Testis (tissue), 3 donors: ENCODE measurements around the gene CAMLG. TPM values are rescaled to one million over a fixed set of nuclear protein-coding genes. Genes with fewer than 3 reads are reported as not detected.
"Not testable (repeated sequence)": the region's sequence is repeated elsewhere in the genome, so short reads cannot be mapped to it uniquely, and the experiment has no call there.

ENCODE experiments used
- DNase-seq: peaks from one replicate; pipeline ENCODE4 v3.0.0-alpha.2; 2019
- H3K27ac ChIP-seq, 2 donors: fragments of 200-600 bp; sonication (generic); one replicate each; pipeline ENCODE4 v1.5.1; 2019
- H3K27me3 ChIP-seq: fragments of 200-600 bp; sonication (generic); one replicate; pipeline ENCODE4 v1.5.1; 2019
- H3K36me3 ChIP-seq: fragments of 200-600 bp; sonication (generic); one replicate; pipeline ENCODE4 v1.5.1; 2017; ENCODE audit warnings: low read depth; ENCODE audit errors: missing control alignments
- H3K4me1 ChIP-seq: fragments of 200-600 bp; sonication (generic); one replicate; pipeline ENCODE4 v1.5.1; 2019
- H3K4me3 ChIP-seq, 2 donors: fragments of 200-600 bp; sonication (generic); one replicate each; pipeline ENCODE4 v1.5.1; 2017 to 2019
- H3K9me3 ChIP-seq: fragments of 200-600 bp; sonication (generic); one replicate; pipeline ENCODE4 v1.5.1; 2017
- POLR2A ChIP-seq: fragments of 450-650 bp; IDR thresholded peaks from one replicate; pipeline ENCODE4 v1.6.1; 2017; ENCODE audit warnings: antibody characterized with exemption, mild to moderate bottlenecking, moderate library complexity
- WGBS, 2 donors: methylation state at CpG; one replicate each; pipeline ENCODE4 v1.1.5; 2018; 5-methylcytosine and 5-hydroxymethylcytosine counted together
- intact Hi-C: fragments of 100-400 bp; cut with DNase I; formaldehyde crosslinking; loops from one replicate; pipeline ENCODE4 v1.15.1; 2023; ENCODE audit warnings: low total_unique reads
- polyA plus RNA-seq: library from polyadenylated mRNA; stranded (reverse); fragments of 350-450 nt; fragmentation: Illumina TruSeq; extraction: RNeasy Lipid Tissue Mini Kit (QIAGEN cat#74804); gene quantifications from one replicate; pipeline ENCODE4 v1.2.3, GENCODE V29; 2014; ENCODE audit warnings: low read depth, low replicate concordance; ENCODE audit not compliant: insufficient read depth
- total RNA-seq, 2 donors: library from RNA; depleted of rRNA; stranded (reverse); fragments of >200 nt; gene quantifications; one replicate each; pipeline ENCODE4 v1.2.3, GENCODE V29; 2016
- TF ChIP-seq, protein P1 (sequence below), 3 experiments: fragments of 450-650 bp in 2 of 3; fragments of 200-600 bp in 1 of 3; sonication (generic) in 1 of 3; IDR thresholded peaks; one replicate each; pipeline ENCODE4 v1.5.1; 2016 to 2019; ENCODE audit warnings: antibody characterized with exemption in 3 of 3, mild to moderate bottlenecking in 2 of 3, moderate library complexity in 1 of 3

CAMLG gene
- total and polyA plus RNA-seq, 3 donors from 2014 or later = 36.9 to 102 (median 53.2) TPM

DNA sequence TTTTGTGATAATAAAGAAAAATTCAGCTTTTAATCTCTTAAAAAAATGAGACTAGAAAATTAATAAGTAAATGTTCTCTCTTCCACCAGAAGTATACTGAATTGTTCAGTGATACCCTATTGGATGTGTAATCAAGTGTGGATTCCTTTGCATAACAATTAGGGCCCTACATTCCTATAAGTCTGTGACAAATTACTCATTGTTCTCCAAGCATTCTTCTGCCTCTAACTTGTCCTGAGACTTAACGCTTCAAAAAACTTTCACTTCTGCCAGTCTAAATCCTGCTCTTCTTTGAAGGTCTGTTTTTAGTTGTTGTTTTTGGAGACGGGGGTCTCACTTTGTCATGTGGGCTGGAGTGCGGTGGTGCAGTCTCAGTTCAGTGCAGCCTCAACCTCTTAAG lies 11.1 kb downstream of the CAMLG start:
- Histone ChIP-seq H3K27me3 (no peaks in the 10 kb centered on the region), H3K9me3 (no peaks in the 10 kb centered on the region), H3K36me3 (no peaks in the 10 kb centered on the region), H3K27ac (no peak overlapping the region), H3K4me3 (no peak overlapping the region), H3K4me1 (no peaks in the 10 kb centered on the region)
- TF ChIP-seq POLR2A = no peak
- TF ChIP-seq, protein P1, sequence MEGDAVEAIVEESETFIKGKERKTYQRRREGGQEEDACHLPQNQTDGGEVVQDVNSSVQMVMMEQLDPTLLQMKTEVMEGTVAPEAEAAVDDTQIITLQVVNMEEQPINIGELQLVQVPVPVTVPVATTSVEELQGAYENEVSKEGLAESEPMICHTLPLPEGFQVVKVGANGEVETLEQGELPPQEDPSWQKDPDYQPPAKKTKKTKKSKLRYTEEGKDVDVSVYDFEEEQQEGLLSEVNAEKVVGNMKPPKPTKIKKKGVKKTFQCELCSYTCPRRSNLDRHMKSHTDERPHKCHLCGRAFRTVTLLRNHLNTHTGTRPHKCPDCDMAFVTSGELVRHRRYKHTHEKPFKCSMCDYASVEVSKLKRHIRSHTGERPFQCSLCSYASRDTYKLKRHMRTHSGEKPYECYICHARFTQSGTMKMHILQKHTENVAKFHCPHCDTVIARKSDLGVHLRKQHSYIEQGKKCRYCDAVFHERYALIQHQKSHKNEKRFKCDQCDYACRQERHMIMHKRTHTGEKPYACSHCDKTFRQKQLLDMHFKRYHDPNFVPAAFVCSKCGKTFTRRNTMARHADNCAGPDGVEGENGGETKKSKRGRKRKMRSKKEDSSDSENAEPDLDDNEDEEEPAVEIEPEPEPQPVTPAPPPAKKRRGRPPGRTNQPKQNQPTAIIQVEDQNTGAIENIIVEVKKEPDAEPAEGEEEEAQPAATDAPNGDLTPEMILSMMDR (IDR thresholded peaks at IDR 0.05) = no peak
- intact Hi-C loops = no loop called here
- no peak for DNase-seq
- 93% methylated on average over 3 of the region's 3 CpGs for WGBS, 2 donors

DNA sequence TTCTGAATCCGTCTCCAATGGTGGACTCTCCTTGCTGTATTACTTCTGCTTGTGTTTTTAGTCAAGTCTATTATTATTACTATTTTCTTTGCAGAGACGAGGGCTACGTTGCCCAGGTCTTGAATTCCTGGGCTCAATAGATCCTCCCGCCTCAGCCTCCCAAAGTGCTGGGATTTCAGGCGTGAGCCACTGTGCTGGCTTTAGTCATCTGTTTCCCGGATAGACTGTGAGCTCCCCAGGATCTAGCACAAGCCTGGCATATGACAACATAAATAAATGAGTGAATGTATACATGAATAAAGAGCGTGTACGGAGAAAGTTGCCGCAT lies 19.8 kb downstream of the CAMLG start:
- intact Hi-C loops = no loop called here
- 11 to 17% methylated on average over 9 of the region's 9 CpGs for WGBS, 2 donors
- H3K27ac ChIP-seq = peak overlapping the region in 1 of 2 donors; percentile 22
- TF ChIP-seq, protein P1 (IDR thresholded peaks at IDR 0.05) = no peak
- no peak for TF ChIP-seq POLR2A
- no peak for DNase-seq
- no peaks in the 10 kb centered on the region for H3K9me3 ChIP-seq
- H3K27me3 ChIP-seq = no peaks in the 10 kb centered on the region
- peaks cover 11% of the 10 kb centered on the region for H3K4me1 ChIP-seq
- H3K4me3 ChIP-seq = peak overlapping the region; percentile 76 to 89
- no peaks in the 10 kb centered on the region for H3K36me3 ChIP-seq

- TF ChIP-seq, protein P1 (IDR thresholded peaks at IDR 0.05) = peak; percentile 68 to 79 (median 70)
- no peak for TF ChIP-seq POLR2A
Measured at GRCh38 chr5:134758504-134759341, 20.4 kb downstream of the CAMLG start, which contains the start of gene DDX46. DDX46 (plus strand) TSS chr5:134758779; CDS start chr5:134758939, 160 bp downstream.

DNA sequence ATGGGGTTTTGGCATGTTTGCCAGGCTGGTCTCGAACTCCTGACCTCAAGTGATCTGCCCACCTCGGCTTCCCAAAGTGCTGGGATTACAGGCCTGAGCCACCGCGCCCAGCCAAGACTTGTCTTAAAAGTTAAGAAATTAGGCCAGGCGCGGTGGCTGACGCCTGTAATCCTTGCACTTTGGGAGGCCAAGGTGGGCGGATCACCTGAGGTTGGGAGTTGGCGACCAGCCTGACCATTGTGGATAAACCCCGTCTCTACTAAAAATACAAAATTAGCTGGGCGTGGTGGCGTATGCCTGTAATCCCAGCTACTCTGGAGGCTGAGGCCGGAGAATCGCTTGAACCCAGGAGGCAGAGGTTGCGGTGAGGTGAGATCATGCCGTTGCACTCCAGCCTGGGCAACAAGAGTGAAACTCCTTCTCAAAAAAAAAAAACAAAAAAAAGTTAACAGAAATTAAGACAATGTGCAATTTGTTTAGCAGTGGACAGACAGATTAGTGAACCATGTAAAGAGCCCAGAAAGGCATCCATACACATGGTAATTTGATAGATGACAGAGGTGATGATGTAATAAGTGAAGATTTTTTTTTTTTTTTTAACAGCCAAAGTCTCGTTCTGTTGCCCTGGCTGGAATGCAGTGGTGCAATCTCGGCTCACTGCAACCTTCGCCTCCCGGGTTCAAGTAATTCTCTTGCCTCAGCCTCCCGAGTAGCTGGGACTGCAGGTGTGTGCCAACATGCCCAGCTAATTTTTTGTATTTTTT lies 29.4 kb downstream of the CAMLG start:
- H3K27ac ChIP-seq, H3K4me1 ChIP-seq, DNase-seq, H3K27me3 ChIP-seq, intact Hi-C loops, H3K36me3 ChIP-seq, H3K9me3 ChIP-seq, H3K4me3 ChIP-seq: not testable (repeated sequence)
- 93 to 94% methylated on average over 21 of the region's 21 CpGs for WGBS, 2 donors

More at GRCh38 chr5:134758504-134759341, 20.4 kb downstream of the CAMLG start, which contains the start of gene DDX46:
- H3K27me3 ChIP-seq = no peaks in the 10 kb centered on the region
- H3K36me3 ChIP-seq = no peaks in the 10 kb centered on the region
- 0 to 1% methylated on average over 26 to 61 of the region's 73 CpGs for WGBS, 2 donors
- peak within 1 kb of the TSS; percentile 76 to 89 for H3K4me3 ChIP-seq
- peak within 1 kb of the TSS; percentile 72 to 77 for H3K27ac ChIP-seq
- intact Hi-C loops = no loop called here
- H3K4me1 ChIP-seq = peaks cover 11% of the 10 kb centered on the region
- no peaks in the 10 kb centered on the region for H3K9me3 ChIP-seq
- DNase-seq = peak; percentile 96

- WGBS, 2 donors = 70 to 80% methylated on average over 4 of the region's 4 CpGs
- Histone ChIP-seq H3K27me3 (no peaks in the 10 kb centered on the region), H3K36me3 (no peaks in the 10 kb centered on the region), H3K9me3 (no peaks in the 10 kb centered on the region), H3K4me3 (no peak overlapping the region), H3K4me1 (no peaks in the 10 kb centered on the region), H3K27ac (no peak overlapping the region)
- no peak for TF ChIP-seq POLR2A
- TF ChIP-seq, protein P1 (IDR thresholded peaks at IDR 0.05) = no peak
- intact Hi-C loops = no loop called here
- no peak for DNase-seq
Measured at GRCh38 chr5:134769206-134769605, 30.9 kb downstream of the CAMLG start.
